Loucy (cell line): Measurements from ENCODE around the gene PLCG1.
"Not testable (repeated sequence)": the region's sequence is repeated elsewhere in the genome, so short reads cannot be mapped to it uniquely, and the experiment has no call there.

Source experiments
- H2AFZ ChIP-seq: fragments of 200-600 bp; sonication (generic); 2 replicates; pipeline ENCODE4 v1.6.0; 2016; ENCODE audit warnings: antibody characterized with exemption, mild to moderate bottlenecking, low read length, moderate library complexity
- H3F3A ChIP-seq: fragments of 200-600 bp; 2 replicates; pipeline ENCODE4 v1.6.0; 2016; ENCODE audit warnings: antibody characterized with exemption, low read depth, mild to moderate bottlenecking
- H3K27me3 ChIP-seq: fragments of 200-600 bp; sonication (generic); 2 replicates; pipeline ENCODE4 v1.6.1; 2014; ENCODE audit warnings: low read length, mild to moderate bottlenecking; ENCODE audit not compliant: insufficient read depth, poor library complexity, severe bottlenecking
- H3K36me3 ChIP-seq: fragments of 200-600 bp; sonication (generic); 2 replicates; pipeline ENCODE4 v1.6.1; 2016; ENCODE audit warnings: low read length; ENCODE audit not compliant: insufficient read depth
- H3K4me1 ChIP-seq: fragments of 200-600 bp; sonication (generic); 2 replicates; pipeline ENCODE4 v1.5.1; 2014; ENCODE audit warnings: low read length, mild to moderate bottlenecking; ENCODE audit not compliant: insufficient read depth, poor library complexity, severe bottlenecking
- H3K4me2 ChIP-seq: fragments of 200-600 bp; sonication (generic); 2 replicates; pipeline ENCODE4 v1.6.0; 2014; ENCODE audit warnings: antibody characterized with exemption, low read length, low read depth, mild to moderate bottlenecking; ENCODE audit not compliant: poor library complexity, severe bottlenecking
- H3K4me3 ChIP-seq: fragments of 200-600 bp; sonication (generic); 2 replicates; pipeline ENCODE4 v1.5.1; 2014; ENCODE audit warnings: low read length, mild to moderate bottlenecking, mixed read lengths; ENCODE audit not compliant: poor library complexity, severe bottlenecking
- H3K79me2 ChIP-seq: fragments of 200-600 bp; sonication (generic); 2 replicates; pipeline ENCODE4 v1.6.1; 2014; ENCODE audit warnings: low read length; ENCODE audit not compliant: insufficient read depth
- H3K9ac ChIP-seq: fragments of 200-600 bp; sonication (generic); 2 replicates; pipeline ENCODE4 v1.6.0; 2014; ENCODE audit warnings: mild to moderate bottlenecking, low read depth, low read length, moderate library complexity; ENCODE audit not compliant: poor library complexity, severe bottlenecking
- H3K9me2 ChIP-seq: fragments of 200-600 bp; sonication (generic); replicated peaks from 2 replicates; pipeline ENCODE4 v1.6.1; 2016; ENCODE audit warnings: low read depth, low read length, mixed read lengths
- H3K9me3 ChIP-seq: fragments of 200-600 bp; sonication (generic); 2 replicates; pipeline ENCODE4 v1.6.1; 2014; ENCODE audit warnings: mild to moderate bottlenecking, antibody characterized with exemption, low read length, low read depth; ENCODE audit not compliant: insufficient read depth
- H4K20me1 ChIP-seq: fragments of 200-600 bp; sonication (generic); 2 replicates; pipeline ENCODE4 v1.6.0; 2014; ENCODE audit warnings: antibody characterized with exemption, low read length, mild to moderate bottlenecking; ENCODE audit not compliant: insufficient read depth, poor library complexity, severe bottlenecking
- CTCF ChIP-seq: fragments of 200-600 bp; sonication (generic); conservative IDR thresholded peaks from 2 replicates; pipeline ENCODE4 v1.5.1; 2014; ENCODE audit warnings: mild to moderate bottlenecking, antibody characterized with exemption, low read length
- EZH2phosphoT487 ChIP-seq: fragments of 200-600 bp; IDR thresholded peaks from 2 replicates; pipeline ENCODE4 v1.6.1; 2018; ENCODE audit warnings: antibody characterized with exemption, mild to moderate bottlenecking, moderate library complexity, borderline replicate concordance

Gene PLCG1

GRCh38 chr20:41116282-41116956 lies 20.9 kb upstream of the PLCG1 start:
- no peaks in the 10 kb centered on the region for H3F3A ChIP-seq
- no peaks in the 10 kb centered on the region for H3K79me2 ChIP-seq
- H2AFZ ChIP-seq: no peak overlapping the region
- no peaks in the 10 kb centered on the region for H3K9me3 ChIP-seq
- no peak overlapping the region for H3K4me3 ChIP-seq
- TF ChIP-seq EZH2phosphoT487 (no peak), CTCF (no peak)
- no peaks in the 10 kb centered on the region for H3K4me1 ChIP-seq
- no peaks in the 10 kb centered on the region for H4K20me1 ChIP-seq
- H3K9ac ChIP-seq: no peak overlapping the region
- peaks cover 89% of the 10 kb centered on the region for H3K36me3 ChIP-seq
- H3K4me2 ChIP-seq: no peak overlapping the region
- no peaks in the 10 kb centered on the region for H3K9me2 ChIP-seq
- H3K27me3 ChIP-seq: no peaks in the 10 kb centered on the region

GRCh38 chr20:41118159-41118558 lies 19.2 kb upstream of the PLCG1 start:
- not testable (repeated sequence) for H3K4me2 ChIP-seq, H2AFZ ChIP-seq, H3K27me3 ChIP-seq

GRCh38 chr20:41118632-41119031 lies 18.7 kb upstream of the PLCG1 start:
- Histone ChIP-seq H3K9me3 (no peaks in the 10 kb centered on the region), H3K9me2 (no peaks in the 10 kb centered on the region), H3K36me3 (peaks cover 90% of the 10 kb centered on the region), H2AFZ (no peak overlapping the region), H4K20me1 (no peaks in the 10 kb centered on the region), H3F3A (no peaks in the 10 kb centered on the region), H3K9ac (no peak overlapping the region), H3K79me2 (no peaks in the 10 kb centered on the region), H3K27me3 (no peaks in the 10 kb centered on the region), H3K4me2 (no peak overlapping the region), H3K4me1 (no peaks in the 10 kb centered on the region), H3K4me3 (no peak overlapping the region)
- TF ChIP-seq EZH2phosphoT487 (no peak), CTCF (no peak)

More at GRCh38 chr20:41118159-41118558, 19.2 kb upstream of the PLCG1 start:
- H3K4me3 ChIP-seq, H3K4me1 ChIP-seq, H3K79me2 ChIP-seq, H3K9me2 ChIP-seq, H3F3A ChIP-seq, H3K9me3 ChIP-seq, H3K9ac ChIP-seq, H4K20me1 ChIP-seq: not testable (repeated sequence)
- H3K36me3 ChIP-seq: peaks cover 90% of the 10 kb centered on the region
- peak; percentile 28 for TF ChIP-seq CTCF
